ENCODE results near the gene RILPL1. TPM values are rescaled to one million over a fixed set of nuclear protein-coding genes. Genes with fewer than 3 reads are reported as not detected.

RILPL1 gene
- total and polyA plus RNA-seq, 9 of the 15 experiments (the other 6 are each of a cell fraction or from before 2014, with no cell fraction given), result 0.25 to 10.6 (median 8.6) TPM

DNA sequence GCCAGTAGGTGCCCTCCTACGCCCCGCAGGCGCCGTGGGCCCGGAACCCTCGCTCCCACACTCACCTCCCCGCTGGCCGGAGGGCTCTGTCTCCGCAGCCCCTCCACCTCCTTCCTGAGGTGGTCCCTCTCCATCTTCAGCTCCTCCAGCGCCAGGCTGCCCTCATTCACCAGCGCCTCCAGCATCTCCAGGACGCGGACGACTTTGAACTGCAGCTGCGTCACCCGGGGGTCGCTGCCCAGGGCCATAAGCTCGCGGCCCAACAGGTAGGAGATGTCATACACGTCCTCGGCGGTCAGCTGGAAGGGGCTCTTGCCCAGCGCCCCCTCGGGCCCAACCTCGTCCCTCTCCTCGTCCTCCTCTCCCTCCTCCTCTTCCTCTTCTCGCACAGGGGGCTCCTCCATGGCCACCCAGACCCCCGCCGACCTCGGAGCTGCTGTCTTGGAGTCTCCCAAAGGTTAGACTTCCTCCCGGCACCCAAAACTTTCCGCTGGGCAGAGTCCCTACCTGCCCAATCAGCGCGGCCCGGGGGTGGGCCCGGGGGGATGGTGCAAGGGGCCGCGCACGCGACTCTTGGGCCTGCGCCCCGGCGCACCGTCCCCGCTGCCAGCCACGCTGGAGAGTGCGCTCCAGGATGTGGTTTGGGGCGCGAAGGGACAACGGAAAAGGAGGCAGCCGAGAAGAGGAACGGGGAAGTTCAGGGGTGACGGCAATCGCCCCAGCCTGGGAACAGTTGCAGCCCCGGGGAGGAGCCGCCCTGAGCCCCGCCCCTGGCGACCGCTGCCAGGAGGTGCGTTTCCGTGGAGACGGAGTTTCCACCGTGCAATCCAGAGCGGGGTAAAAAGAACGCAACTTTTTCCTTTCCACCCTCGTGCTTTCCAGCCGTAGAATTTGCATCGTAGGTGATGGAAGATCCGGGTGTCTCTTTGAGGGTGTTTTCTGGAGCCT lies 97.2 kb downstream of the RILPL1 start, which contains the start of gene RILPL2 (continued):
- TF ChIP-seq, protein P1, sequence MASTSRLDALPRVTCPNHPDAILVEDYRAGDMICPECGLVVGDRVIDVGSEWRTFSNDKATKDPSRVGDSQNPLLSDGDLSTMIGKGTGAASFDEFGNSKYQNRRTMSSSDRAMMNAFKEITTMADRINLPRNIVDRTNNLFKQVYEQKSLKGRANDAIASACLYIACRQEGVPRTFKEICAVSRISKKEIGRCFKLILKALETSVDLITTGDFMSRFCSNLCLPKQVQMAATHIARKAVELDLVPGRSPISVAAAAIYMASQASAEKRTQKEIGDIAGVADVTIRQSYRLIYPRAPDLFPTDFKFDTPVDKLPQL (IDR thresholded peaks at IDR 0.05; ENCODE audit: extremely low read depth, insufficient read length), result no peak
- TF ChIP-seq, protein P2, sequence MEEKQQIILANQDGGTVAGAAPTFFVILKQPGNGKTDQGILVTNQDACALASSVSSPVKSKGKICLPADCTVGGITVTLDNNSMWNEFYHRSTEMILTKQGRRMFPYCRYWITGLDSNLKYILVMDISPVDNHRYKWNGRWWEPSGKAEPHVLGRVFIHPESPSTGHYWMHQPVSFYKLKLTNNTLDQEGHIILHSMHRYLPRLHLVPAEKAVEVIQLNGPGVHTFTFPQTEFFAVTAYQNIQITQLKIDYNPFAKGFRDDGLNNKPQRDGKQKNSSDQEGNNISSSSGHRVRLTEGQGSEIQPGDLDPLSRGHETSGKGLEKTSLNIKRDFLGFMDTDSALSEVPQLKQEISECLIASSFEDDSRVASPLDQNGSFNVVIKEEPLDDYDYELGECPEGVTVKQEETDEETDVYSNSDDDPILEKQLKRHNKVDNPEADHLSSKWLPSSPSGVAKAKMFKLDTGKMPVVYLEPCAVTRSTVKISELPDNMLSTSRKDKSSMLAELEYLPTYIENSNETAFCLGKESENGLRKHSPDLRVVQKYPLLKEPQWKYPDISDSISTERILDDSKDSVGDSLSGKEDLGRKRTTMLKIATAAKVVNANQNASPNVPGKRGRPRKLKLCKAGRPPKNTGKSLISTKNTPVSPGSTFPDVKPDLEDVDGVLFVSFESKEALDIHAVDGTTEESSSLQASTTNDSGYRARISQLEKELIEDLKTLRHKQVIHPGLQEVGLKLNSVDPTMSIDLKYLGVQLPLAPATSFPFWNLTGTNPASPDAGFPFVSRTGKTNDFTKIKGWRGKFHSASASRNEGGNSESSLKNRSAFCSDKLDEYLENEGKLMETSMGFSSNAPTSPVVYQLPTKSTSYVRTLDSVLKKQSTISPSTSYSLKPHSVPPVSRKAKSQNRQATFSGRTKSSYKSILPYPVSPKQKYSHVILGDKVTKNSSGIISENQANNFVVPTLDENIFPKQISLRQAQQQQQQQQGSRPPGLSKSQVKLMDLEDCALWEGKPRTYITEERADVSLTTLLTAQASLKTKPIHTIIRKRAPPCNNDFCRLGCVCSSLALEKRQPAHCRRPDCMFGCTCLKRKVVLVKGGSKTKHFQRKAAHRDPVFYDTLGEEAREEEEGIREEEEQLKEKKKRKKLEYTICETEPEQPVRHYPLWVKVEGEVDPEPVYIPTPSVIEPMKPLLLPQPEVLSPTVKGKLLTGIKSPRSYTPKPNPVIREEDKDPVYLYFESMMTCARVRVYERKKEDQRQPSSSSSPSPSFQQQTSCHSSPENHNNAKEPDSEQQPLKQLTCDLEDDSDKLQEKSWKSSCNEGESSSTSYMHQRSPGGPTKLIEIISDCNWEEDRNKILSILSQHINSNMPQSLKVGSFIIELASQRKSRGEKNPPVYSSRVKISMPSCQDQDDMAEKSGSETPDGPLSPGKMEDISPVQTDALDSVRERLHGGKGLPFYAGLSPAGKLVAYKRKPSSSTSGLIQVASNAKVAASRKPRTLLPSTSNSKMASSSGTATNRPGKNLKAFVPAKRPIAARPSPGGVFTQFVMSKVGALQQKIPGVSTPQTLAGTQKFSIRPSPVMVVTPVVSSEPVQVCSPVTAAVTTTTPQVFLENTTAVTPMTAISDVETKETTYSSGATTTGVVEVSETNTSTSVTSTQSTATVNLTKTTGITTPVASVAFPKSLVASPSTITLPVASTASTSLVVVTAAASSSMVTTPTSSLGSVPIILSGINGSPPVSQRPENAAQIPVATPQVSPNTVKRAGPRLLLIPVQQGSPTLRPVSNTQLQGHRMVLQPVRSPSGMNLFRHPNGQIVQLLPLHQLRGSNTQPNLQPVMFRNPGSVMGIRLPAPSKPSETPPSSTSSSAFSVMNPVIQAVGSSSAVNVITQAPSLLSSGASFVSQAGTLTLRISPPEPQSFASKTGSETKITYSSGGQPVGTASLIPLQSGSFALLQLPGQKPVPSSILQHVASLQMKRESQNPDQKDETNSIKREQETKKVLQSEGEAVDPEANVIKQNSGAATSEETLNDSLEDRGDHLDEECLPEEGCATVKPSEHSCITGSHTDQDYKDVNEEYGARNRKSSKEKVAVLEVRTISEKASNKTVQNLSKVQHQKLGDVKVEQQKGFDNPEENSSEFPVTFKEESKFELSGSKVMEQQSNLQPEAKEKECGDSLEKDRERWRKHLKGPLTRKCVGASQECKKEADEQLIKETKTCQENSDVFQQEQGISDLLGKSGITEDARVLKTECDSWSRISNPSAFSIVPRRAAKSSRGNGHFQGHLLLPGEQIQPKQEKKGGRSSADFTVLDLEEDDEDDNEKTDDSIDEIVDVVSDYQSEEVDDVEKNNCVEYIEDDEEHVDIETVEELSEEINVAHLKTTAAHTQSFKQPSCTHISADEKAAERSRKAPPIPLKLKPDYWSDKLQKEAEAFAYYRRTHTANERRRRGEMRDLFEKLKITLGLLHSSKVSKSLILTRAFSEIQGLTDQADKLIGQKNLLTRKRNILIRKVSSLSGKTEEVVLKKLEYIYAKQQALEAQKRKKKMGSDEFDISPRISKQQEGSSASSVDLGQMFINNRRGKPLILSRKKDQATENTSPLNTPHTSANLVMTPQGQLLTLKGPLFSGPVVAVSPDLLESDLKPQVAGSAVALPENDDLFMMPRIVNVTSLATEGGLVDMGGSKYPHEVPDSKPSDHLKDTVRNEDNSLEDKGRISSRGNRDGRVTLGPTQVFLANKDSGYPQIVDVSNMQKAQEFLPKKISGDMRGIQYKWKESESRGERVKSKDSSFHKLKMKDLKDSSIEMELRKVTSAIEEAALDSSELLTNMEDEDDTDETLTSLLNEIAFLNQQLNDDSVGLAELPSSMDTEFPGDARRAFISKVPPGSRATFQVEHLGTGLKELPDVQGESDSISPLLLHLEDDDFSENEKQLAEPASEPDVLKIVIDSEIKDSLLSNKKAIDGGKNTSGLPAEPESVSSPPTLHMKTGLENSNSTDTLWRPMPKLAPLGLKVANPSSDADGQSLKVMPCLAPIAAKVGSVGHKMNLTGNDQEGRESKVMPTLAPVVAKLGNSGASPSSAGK (IDR thresholded peaks at IDR 0.05), result peak; percentile 74
- peak; percentile 78 for TF ChIP-seq ETV1 (tag; conservative IDR thresholded peaks at IDR 0.05; ENCODE audit: low read depth)
- TF ChIP-seq MTA3 (IDR thresholded peaks at IDR 0.05; ENCODE audit: borderline replicate concordance), result peak; percentile 69; the same call in 1 of the 2 replicates
- no peak for TF ChIP-seq KAT8 (IDR thresholded peaks at IDR 0.05; ENCODE audit: low read depth)

Data from K562 (cell line).